Keratinocyte (primary cell): ENCODE measurements around the gene SLC1A1. TPM values are rescaled to one million over a fixed set of nuclear protein-coding genes. Genes with fewer than 3 reads are reported as not detected.

Experiments used
- DNase-seq: peaks from one replicate; pipeline ENCODE4 v3.0.0-alpha.2; 2011; ENCODE audit warnings: low read depth, missing footprints, low spot score
- FAIRE-seq: peaks from 2 replicates; lab custom pipeline; 2011; peaks lifted over from hg19 to GRCh38; lab: Jason Lieb, UNC
- H2AFZ ChIP-seq: 2 replicates; pipeline ENCODE4 v1.6.0; 2012; ENCODE audit warnings: low read length, control low read depth, inconsistent platforms; ENCODE audit not compliant: control insufficient read depth
- H3K27ac ChIP-seq: 2 replicates; pipeline ENCODE4 v1.5.1; 2011; ENCODE audit warnings: low read length; ENCODE audit not compliant: control insufficient read depth, insufficient read depth
- H3K27me3 ChIP-seq: 3 replicates; pipeline ENCODE4 v1.6.0; 2011; ENCODE audit warnings: low read length; ENCODE audit not compliant: control insufficient read depth, insufficient read depth; ENCODE audit errors: extremely low read depth
- H3K36me3 ChIP-seq, 2 experiments: 2 replicates in 1 of 2; 3 replicates in 1 of 2; pipeline ENCODE4 v1.5.1; 2011; ENCODE audit warnings: low read length in 2 of 2, mild to moderate bottlenecking in 1 of 2; ENCODE audit not compliant: control insufficient read depth in 2 of 2, insufficient read depth in 2 of 2; ENCODE audit errors: extremely low read depth in 1 of 2
- H3K4me1 ChIP-seq: 3 replicates; pipeline ENCODE4 v1.5.1; 2011; ENCODE audit warnings: low read length; ENCODE audit not compliant: control insufficient read depth, insufficient read depth; ENCODE audit errors: extremely low read depth
- H3K4me2 ChIP-seq: 3 replicates; pipeline ENCODE4 v1.6.0; 2011; ENCODE audit warnings: low read depth, low read length; ENCODE audit not compliant: control insufficient read depth, insufficient read depth; ENCODE audit errors: extremely low read depth
- H3K4me3 ChIP-seq, 3 experiments: fragments of 200-600 bp in 1 of 3; sonication (generic) in 1 of 3; 2 replicates in 2 of 3; 3 replicates in 1 of 3; pipeline ENCODE4 v1.5.1; 2011 to 2016; ENCODE audit warnings: low read length in 3 of 3, mild to moderate bottlenecking in 3 of 3, control low read depth in 2 of 3, inconsistent platforms in 1 of 3, low read depth in 1 of 3, mixed read lengths in 1 of 3, mixed run types in 1 of 3, moderate library complexity in 1 of 3; ENCODE audit not compliant: control insufficient read depth in 2 of 3, insufficient read depth in 2 of 3; ENCODE audit errors: extremely low read depth in 1 of 3
- H3K79me2 ChIP-seq: 2 replicates; pipeline ENCODE4 v1.6.0; 2012; ENCODE audit warnings: low read length; ENCODE audit not compliant: control insufficient read depth, insufficient read depth
- H3K9ac ChIP-seq: 3 replicates; pipeline ENCODE4 v1.6.0; 2011; ENCODE audit warnings: low read length; ENCODE audit not compliant: control insufficient read depth, insufficient read depth; ENCODE audit errors: extremely low read depth
- H3K9me1 ChIP-seq: 3 replicates; pipeline ENCODE4 v1.6.0; 2011; ENCODE audit warnings: low read length; ENCODE audit not compliant: control insufficient read depth, insufficient read depth; ENCODE audit errors: extremely low read depth
- H3K9me3 ChIP-seq: 2 replicates; pipeline ENCODE4 v1.5.1; 2012; ENCODE audit warnings: low read depth, low read length; ENCODE audit not compliant: control insufficient read depth
- H4K20me1 ChIP-seq: 3 replicates; pipeline ENCODE4 v1.6.0; 2011; ENCODE audit warnings: low read length; ENCODE audit not compliant: control insufficient read depth, insufficient read depth; ENCODE audit errors: extremely low read depth
- CTCF ChIP-seq, 3 experiments: IDR thresholded peaks in 1 of 3; conservative IDR thresholded peaks in 1 of 3; optimal IDR thresholded peaks in 1 of 3; 2 replicates in 2 of 3; 3 replicates in 1 of 3; pipeline versions ENCODE3 to v1.5.1; 2011; ENCODE audit warnings: low read length in 3 of 3, mild to moderate bottlenecking in 3 of 3, moderate library complexity in 2 of 3, control low read depth in 1 of 3, inconsistent platforms in 1 of 3; ENCODE audit not compliant: insufficient read depth in 2 of 3; ENCODE audit errors: extremely low read depth in 1 of 3
- EZH2 ChIP-seq: IDR thresholded peaks from one replicate; pipeline ENCODE4 v1.6.1; 2012; ENCODE audit warnings: inconsistent platforms, mild to moderate bottlenecking, low read length, moderate library complexity
- dilution Hi-C: fragments of 300-500 bp; cut with MboI; formaldehyde crosslinking; loops from one replicate; pipeline ENCODE4 v1.7.0; 2020; ENCODE audit warnings: low sequenced_read_pairs; ENCODE audit not compliant: extremely low pct_ligation_motif_present
- polyA plus RNA-seq, 5 experiments: library from polyadenylated mRNA; depleted of rRNA in 3 of 5; stranded (reverse) in 3 of 5; stranded (forward) in 1 of 5; unstranded in 1 of 5; fragments of >200 nt; gene quantifications; 1 replicate in 1 of 5; 2 replicates in 3 of 5; 3 replicates in 1 of 5; pipeline versions ENCODE4 v1.2.1 to v1.2.3, GENCODE V29; 2011 to 2012; ENCODE audit warnings: missing spikeins in 2 of 5, low read depth in 1 of 5, low replicate concordance in 1 of 5

SLC1A1 gene
- polyA plus RNA-seq, 1 donor (not counting 4 experiments of a cell fraction or from before 2014, with no cell fraction given), result 0.20 TPM

- FAIRE-seq (no peak), DNase-seq (no peak)
- Histone ChIP-seq H3K27ac (no peak overlapping the region), H3K27me3 (peaks cover 2% of the 10 kb centered on the region), H3K9me3 (no peaks in the 10 kb centered on the region), H4K20me1 (no peaks in the 10 kb centered on the region), H3K4me1 (no peaks in the 10 kb centered on the region), H3K9ac (no peak overlapping the region), H3K36me3 (no peaks in the 10 kb centered on the region), H3K4me3 (no peak overlapping the region), H3K4me2 (no peak overlapping the region), H2AFZ (no peak overlapping the region), H3K79me2 (no peaks in the 10 kb centered on the region), H3K9me1 (no peaks in the 10 kb centered on the region)
- dilution Hi-C loops, result no loop called here
- TF ChIP-seq CTCF (optimal IDR thresholded peaks at IDR 0.05 in 1 of 3, IDR thresholded peaks at IDR 0.05 in 1 of 3, conservative IDR thresholded peaks at IDR 0.05 in 1 of 3; ENCODE audit: extremely low read depth in 1 of 3, insufficient read depth in 2 of 3, low read length in 3 of 3), result no peak
- no peak for TF ChIP-seq EZH2
Observed at GRCh38 chr9:4590430-4591122, 100.3 kb downstream of the SLC1A1 start.

GRCh38 chr9:4591123-4591500 lies 100.8 kb downstream of the SLC1A1 start:
- FAIRE-seq, result no peak
- dilution Hi-C loops, result no loop called here
- no peak overlapping the region for H3K27ac ChIP-seq

GRCh38 chr9:4592295-4592694 lies 102.0 kb downstream of the SLC1A1 start:
- FAIRE-seq (no peak), DNase-seq (no peak)
- dilution Hi-C loops, result no loop called here

More at GRCh38 chr9:4591123-4591500, 100.8 kb downstream of the SLC1A1 start:
- Histone ChIP-seq H3K9me1 (no peaks in the 10 kb centered on the region), H3K4me3 (no peak overlapping the region), H3K9me3 (no peaks in the 10 kb centered on the region), H3K4me1 (no peaks in the 10 kb centered on the region), H2AFZ (no peak overlapping the region), H3K79me2 (no peaks in the 10 kb centered on the region), H3K4me2 (no peak overlapping the region), H3K9ac (no peak overlapping the region), H3K36me3 (no peaks in the 10 kb centered on the region), H4K20me1 (no peaks in the 10 kb centered on the region), H3K27me3 (peaks cover 2% of the 10 kb centered on the region)
- no peak for TF ChIP-seq EZH2
- no peak for DNase-seq

More at GRCh38 chr9:4592295-4592694, 102.0 kb downstream of the SLC1A1 start:
- peaks cover 2% of the 10 kb centered on the region for H3K27me3 ChIP-seq
- no peak overlapping the region for H3K9ac ChIP-seq
- H3K27ac ChIP-seq, result no peak overlapping the region
- no peaks in the 10 kb centered on the region for H3K79me2 ChIP-seq
- no peaks in the 10 kb centered on the region for H3K36me3 ChIP-seq
- no peak for TF ChIP-seq EZH2
- TF ChIP-seq CTCF (optimal IDR thresholded peaks at IDR 0.05 in 1 of 3, IDR thresholded peaks at IDR 0.05 in 1 of 3, conservative IDR thresholded peaks at IDR 0.05 in 1 of 3; ENCODE audit: extremely low read depth in 1 of 3, insufficient read depth in 2 of 3, low read length in 3 of 3), result no peak
- H4K20me1 ChIP-seq, result no peaks in the 10 kb centered on the region
- H3K9me1 ChIP-seq, result no peaks in the 10 kb centered on the region
- no peaks in the 10 kb centered on the region for H3K9me3 ChIP-seq
- no peak overlapping the region for H3K4me3 ChIP-seq
- no peak overlapping the region for H3K4me2 ChIP-seq
- H3K4me1 ChIP-seq, result no peaks in the 10 kb centered on the region
- H2AFZ ChIP-seq, result no peak overlapping the region
